WTC11 (cell line): ENCODE results near the gene TSPAN9. TPM values are rescaled to one million over a fixed set of nuclear protein-coding genes. Genes with fewer than 3 reads are reported as not detected.

Experiments
- ATAC-seq: fragments of 200-7000 bp; cut with Tn5 transposase; 2 replicates; pipeline ENCODE4 v1.10.0; 2021; ENCODE audit warnings: mild to moderate bottlenecking, moderate library complexity
- CTCF ChIA-PET: fragments of 300-600 bp; sonication (Branson Sonifier 250); formaldehyde crosslinking; loops from one replicate; lab custom pipeline; 2021; ENCODE audit warnings: antibody characterized with exemption; lab: Charles Lee
- POLR2A ChIA-PET: fragments of 350-600 bp; sonication (Branson Sonifier 250); formaldehyde crosslinking; loops from one replicate; lab custom pipeline; 2021; ENCODE audit warnings: antibody characterized with exemption; lab: Charles Lee
- DNase-seq: peaks from one replicate; pipeline ENCODE4 v3.0.0; 2021; ENCODE audit warnings: low spot score
- H3K27ac Mint-ChIP-seq: 2 replicates; pipeline ENCODE4 v1.8.0; 2021; ENCODE audit warnings: mixed read lengths
- H3K27me3 Mint-ChIP-seq: 2 replicates; pipeline ENCODE4 v1.8.0; 2021; ENCODE audit warnings: low read depth, mild to moderate bottlenecking, moderate library complexity, mixed read lengths
- H3K36me3 Mint-ChIP-seq: 2 replicates; pipeline ENCODE4 v1.8.0; 2021; ENCODE audit warnings: mixed read lengths
- H3K4me1 Mint-ChIP-seq: 2 replicates; pipeline ENCODE4 v1.8.0; 2022; ENCODE audit warnings: mixed read lengths
- H3K4me3 Mint-ChIP-seq: 2 replicates; pipeline ENCODE4 v1.8.0; 2021; ENCODE audit warnings: mild to moderate bottlenecking, moderate library complexity, mixed read lengths
- H3K9me3 Mint-ChIP-seq: 2 replicates; pipeline ENCODE4 v1.8.0; 2021; ENCODE audit warnings: mixed read lengths
- EMX1 ChIP-seq: fragments of 250-450 bp; sonication (Bioruptor Pico); IDR thresholded peaks from 2 replicates; pipeline ENCODE4 v1.8.0; 2021; ENCODE audit warnings: mild to moderate bottlenecking
- GRHL2 ChIP-seq: fragments of 250-450 bp; sonication (Bioruptor Pico); IDR thresholded peaks from 2 replicates; pipeline ENCODE4 v1.8.0; 2022; ENCODE audit warnings: mild to moderate bottlenecking, moderate library complexity; ENCODE audit not compliant: insufficient replicate concordance, severe bottlenecking
- GTF2I ChIP-seq: fragments of 250-450 bp; sonication (Bioruptor Pico); conservative IDR thresholded peaks from 2 replicates; pipeline ENCODE4 v1.4.0; 2021; ENCODE audit warnings: mild to moderate bottlenecking
- NFE2L1 ChIP-seq: sonication (generic); formaldehyde crosslinking; IDR thresholded peaks from 2 replicates; pipeline ENCODE4 v1.8.1; 2023; ENCODE audit warnings: missing genetic modification reagents
- NFYB ChIP-seq: sonication (generic); formaldehyde crosslinking; conservative IDR thresholded peaks from 2 replicates; pipeline ENCODE4 v1.8.0; 2022; ENCODE audit warnings: low read depth, missing genetic modification reagents
- SMAD3 ChIP-seq: sonication (generic); formaldehyde crosslinking; IDR thresholded peaks from 2 replicates; pipeline ENCODE4 v1.8.0; 2022; ENCODE audit warnings: missing genetic modification reagents, mild to moderate bottlenecking, borderline replicate concordance
- SOX15 ChIP-seq: fragments of 250-450 bp; sonication (Bioruptor Pico); IDR thresholded peaks from 2 replicates; pipeline ENCODE4 v1.9.0; 2021; ENCODE audit warnings: mild to moderate bottlenecking
- USF2 ChIP-seq: sonication (generic); formaldehyde crosslinking; IDR thresholded peaks from 2 replicates; pipeline ENCODE4 v1.8.1; 2023; ENCODE audit warnings: mild to moderate bottlenecking, missing genetic modification reagents, moderate library complexity
- ZNF138 ChIP-seq: sonication (generic); formaldehyde crosslinking; conservative IDR thresholded peaks from 2 replicates; pipeline ENCODE4 v1.8.1; 2022; ENCODE audit warnings: mild to moderate bottlenecking, moderate library complexity, missing genetic modification reagents
- ZNF423 ChIP-seq: fragments of 250-450 bp; sonication (Bioruptor Pico); IDR thresholded peaks from 2 replicates; pipeline ENCODE4 v2.1.2; 2022; ENCODE audit warnings: mild to moderate bottlenecking, moderate library complexity
- ZNF671 ChIP-seq: fragments of 250-450 bp; sonication (Bioruptor Pico); IDR thresholded peaks from 2 replicates; pipeline ENCODE4 v1.8.0; 2021; ENCODE audit warnings: mild to moderate bottlenecking
- total RNA-seq: library from RNA; stranded (reverse); gene quantifications from 3 replicates; pipeline ENCODE4 v1.2.3, GENCODE V29; 2021
- TF ChIP-seq, protein P1 (sequence below): sonication (generic); formaldehyde crosslinking; conservative IDR thresholded peaks from 2 replicates; pipeline ENCODE4 v1.8.1; 2022; ENCODE audit warnings: mild to moderate bottlenecking, missing genetic modification reagents
- TF ChIP-seq, protein P2 (sequence below): sonication (generic); formaldehyde crosslinking; conservative IDR thresholded peaks from 2 replicates; pipeline ENCODE4 v1.8.1; 2023; ENCODE audit warnings: mild to moderate bottlenecking, low read depth, missing genetic modification reagents, moderate library complexity

The TSPAN9 gene
- total RNA-seq, 1 experiment from 2014 or later = 27.6 TPM

GRCh38 chr12:3138941-3139511, 61.8 kb downstream of the TSPAN9 start:
- DNase-seq = no peak
- Mint-ChIP-seq H3K9me3 (peaks cover 3% of the 10 kb centered on the region; the same call in 1 of the 2 replicates), H3K27me3 (no peaks in the 10 kb centered on the region), H3K36me3 (no peaks in the 10 kb centered on the region; the same call in 1 of the 2 replicates), H3K4me1 (peaks cover 45% of the 10 kb centered on the region), H3K4me3 (no peak overlapping the region), H3K27ac (peak overlapping the region; percentile 53; the same call in 1 of the 2 replicates)
- ChIA-PET CTCF (interaction anchor here (0.8 to 13.3 kb wide), 19 partner anchors 9 to 175 kb away, joined by 3 to 236 read pairs (median 4); no protein-coding TSS in a partner anchor), POLR2A (no interaction called here)
- ATAC-seq = no peak
- TF ChIP-seq EMX1 (CRISPR knock-in tag) (no peak), ZNF138 (CRISPR knock-in tag) (no peak)

DNA sequence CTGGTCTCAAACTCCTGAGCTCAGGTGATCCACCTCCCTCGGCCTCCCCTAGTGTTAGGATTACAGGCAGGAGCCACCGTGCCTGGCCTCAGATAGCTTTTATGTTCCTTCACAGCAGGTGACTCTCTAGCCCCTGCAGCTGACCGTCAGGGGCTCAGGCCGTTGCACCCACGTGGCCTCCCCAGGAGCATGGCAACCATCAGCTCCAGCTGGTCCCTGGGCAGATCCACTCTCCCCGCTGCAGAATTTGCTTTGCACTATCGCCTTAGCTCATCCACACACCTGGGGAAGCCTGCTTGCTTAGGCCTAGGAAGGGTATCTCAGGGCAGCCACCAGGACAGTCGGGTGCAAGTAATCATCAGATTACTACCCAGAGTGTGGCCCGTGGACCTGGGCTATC, 62.6 kb downstream of the TSPAN9 start:
- CTCF ChIA-PET = interaction anchor here (0.8 to 13.3 kb wide), 17 partner anchors 10 to 174 kb away, joined by 3 to 236 read pairs (median 4); no protein-coding TSS in a partner anchor
- Mint-ChIP-seq H3K36me3 (no peaks in the 10 kb centered on the region; the same call in 1 of the 2 replicates), H3K27ac (peak overlapping the region; percentile 65; the same call in 1 of the 2 replicates), H3K4me1 (peaks cover 45% of the 10 kb centered on the region), H3K27me3 (no peaks in the 10 kb centered on the region), H3K4me3 (no peak overlapping the region), H3K9me3 (peaks cover 3% of the 10 kb centered on the region; the same call in 1 of the 2 replicates)
- POLR2A ChIA-PET = interaction anchor here (0.8 kb wide), 1 partner anchor 136 kb away, joined by 4 read pairs; no protein-coding TSS in a partner anchor
- no peak for DNase-seq
- ATAC-seq = no peak
- TF ChIP-seq SMAD3 (no peak), ZNF671 (CRISPR knock-in tag) (no peak), USF2 (CRISPR knock-in tag) (no peak), ZNF423 (CRISPR knock-in tag) (peak; percentile 23; the same call in 1 of the 2 replicates), NFE2L1 (no peak), NFYB (CRISPR knock-in tag) (no peak)
- TF ChIP-seq, protein P1, sequence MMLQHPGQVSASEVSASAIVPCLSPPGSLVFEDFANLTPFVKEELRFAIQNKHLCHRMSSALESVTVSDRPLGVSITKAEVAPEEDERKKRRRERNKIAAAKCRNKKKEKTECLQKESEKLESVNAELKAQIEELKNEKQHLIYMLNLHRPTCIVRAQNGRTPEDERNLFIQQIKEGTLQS = no peak
- TF ChIP-seq, protein P2, sequence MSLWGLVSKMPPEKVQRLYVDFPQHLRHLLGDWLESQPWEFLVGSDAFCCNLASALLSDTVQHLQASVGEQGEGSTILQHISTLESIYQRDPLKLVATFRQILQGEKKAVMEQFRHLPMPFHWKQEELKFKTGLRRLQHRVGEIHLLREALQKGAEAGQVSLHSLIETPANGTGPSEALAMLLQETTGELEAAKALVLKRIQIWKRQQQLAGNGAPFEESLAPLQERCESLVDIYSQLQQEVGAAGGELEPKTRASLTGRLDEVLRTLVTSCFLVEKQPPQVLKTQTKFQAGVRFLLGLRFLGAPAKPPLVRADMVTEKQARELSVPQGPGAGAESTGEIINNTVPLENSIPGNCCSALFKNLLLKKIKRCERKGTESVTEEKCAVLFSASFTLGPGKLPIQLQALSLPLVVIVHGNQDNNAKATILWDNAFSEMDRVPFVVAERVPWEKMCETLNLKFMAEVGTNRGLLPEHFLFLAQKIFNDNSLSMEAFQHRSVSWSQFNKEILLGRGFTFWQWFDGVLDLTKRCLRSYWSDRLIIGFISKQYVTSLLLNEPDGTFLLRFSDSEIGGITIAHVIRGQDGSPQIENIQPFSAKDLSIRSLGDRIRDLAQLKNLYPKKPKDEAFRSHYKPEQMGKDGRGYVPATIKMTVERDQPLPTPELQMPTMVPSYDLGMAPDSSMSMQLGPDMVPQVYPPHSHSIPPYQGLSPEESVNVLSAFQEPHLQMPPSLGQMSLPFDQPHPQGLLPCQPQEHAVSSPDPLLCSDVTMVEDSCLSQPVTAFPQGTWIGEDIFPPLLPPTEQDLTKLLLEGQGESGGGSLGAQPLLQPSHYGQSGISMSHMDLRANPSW (CRISPR knock-in tag) = 0 out of 2 replicates have a peak, but pooled peaks have one; percentile 44

DNA sequence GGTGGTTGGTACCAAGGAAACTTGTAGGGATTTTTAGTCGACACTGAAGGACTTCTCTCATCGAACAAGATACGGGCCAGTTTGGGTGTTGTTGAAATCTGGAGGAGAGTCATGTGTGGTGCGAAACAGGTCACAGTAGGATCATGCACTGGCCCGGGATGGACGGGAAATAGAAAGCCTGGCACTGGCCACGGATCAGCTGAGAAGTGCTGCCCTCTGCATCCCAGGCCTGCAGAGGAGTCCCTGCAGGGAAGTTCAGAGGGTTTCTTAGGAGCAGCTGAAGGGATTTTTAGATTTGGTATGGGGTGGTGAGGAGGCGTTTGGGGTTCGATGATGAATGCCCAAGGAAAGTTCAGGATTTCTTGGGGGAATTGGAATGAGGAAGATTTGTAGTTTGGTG, 63.1 kb downstream of the TSPAN9 start:
- H3K36me3 Mint-ChIP-seq = no peaks in the 10 kb centered on the region; the same call in 1 of the 2 replicates
- no peak overlapping the region for H3K4me3 Mint-ChIP-seq
- H3K27me3 Mint-ChIP-seq = no peaks in the 10 kb centered on the region
- ChIA-PET POLR2A (interaction anchor here (0.8 kb wide), 1 partner anchor 135 kb away, joined by 4 read pairs; no protein-coding TSS in a partner anchor), CTCF (interaction anchor here (0.8 to 13.3 kb wide), 12 partner anchors 9 to 160 kb away, joined by 3 to 236 read pairs (median 6); no protein-coding TSS in a partner anchor)
- peaks cover 45% of the 10 kb centered on the region for H3K4me1 Mint-ChIP-seq
- DNase-seq (no peak), ATAC-seq (no peak)
- H3K9me3 Mint-ChIP-seq = peaks cover 3% of the 10 kb centered on the region; the same call in 1 of the 2 replicates
- H3K27ac Mint-ChIP-seq = peak overlapping the region; percentile 9; the same call in 1 of the 2 replicates
- TF ChIP-seq GTF2I (CRISPR knock-in tag) (no peak), SOX15 (CRISPR knock-in tag) (no peak), GRHL2 (no peak)
